Karpas-422 (cell line): ENCODE data around the gene ZMYM4. TPM values are rescaled to one million over a fixed set of nuclear protein-coding genes. Genes with fewer than 3 reads are reported as not detected.
"Not testable (repeated sequence)": the region's sequence is repeated elsewhere in the genome, so short reads cannot be mapped to it uniquely, and the experiment has no call there.

Experiments used
- DNase-seq: peaks from one replicate; pipeline ENCODE4 v3.0.0-alpha.2; 2015
- H2AFZ ChIP-seq: fragments of 200-600 bp; sonication (generic); 2 replicates; pipeline ENCODE4 v1.6.1; 2014; ENCODE audit warnings: antibody characterized with exemption, low read length, mixed read lengths
- H3K27ac ChIP-seq: fragments of 200-600 bp; sonication (generic); 2 replicates; pipeline ENCODE4 v1.5.1; 2014; ENCODE audit warnings: mild to moderate bottlenecking, low read length, moderate library complexity
- H3K27me3 ChIP-seq: fragments of 200-600 bp; sonication (generic); 2 replicates; pipeline ENCODE4 v1.6.1; 2014; ENCODE audit warnings: low read length, mixed read lengths
- H3K36me3 ChIP-seq: fragments of 200-600 bp; sonication (generic); 2 replicates; pipeline ENCODE4 v1.6.1; 2014; ENCODE audit warnings: low read length, mixed read lengths; ENCODE audit not compliant: insufficient read depth
- H3K4me1 ChIP-seq: fragments of 200-600 bp; sonication (generic); 2 replicates; pipeline ENCODE4 v1.6.1; 2014; ENCODE audit warnings: mild to moderate bottlenecking, low read length, mixed read lengths
- H3K4me2 ChIP-seq: fragments of 200-600 bp; sonication (generic); 2 replicates; pipeline ENCODE4 v1.6.1; 2014; ENCODE audit warnings: low read length, low read depth, mild to moderate bottlenecking; ENCODE audit not compliant: poor library complexity, severe bottlenecking
- H3K4me3 ChIP-seq: fragments of 200-600 bp; sonication (generic); 2 replicates; pipeline ENCODE4 v1.5.1; 2014; ENCODE audit warnings: mild to moderate bottlenecking, antibody characterized with exemption, low read length, mixed read lengths
- H3K79me2 ChIP-seq: fragments of 200-600 bp; sonication (generic); 2 replicates; pipeline ENCODE4 v1.6.1; 2014; ENCODE audit warnings: mild to moderate bottlenecking, low read length, mixed read lengths
- H3K9ac ChIP-seq: fragments of 200-600 bp; sonication (generic); 2 replicates; pipeline ENCODE4 v1.6.0; 2014; ENCODE audit warnings: low read length
- H3K9me2 ChIP-seq: fragments of 200-600 bp; sonication (generic), shearing (Covaris generic); replicated peaks from 2 replicates; pipeline ENCODE4 v1.6.0; 2014; ENCODE audit warnings: mild to moderate bottlenecking, low read length, moderate library complexity; ENCODE audit not compliant: insufficient read depth
- H3K9me3 ChIP-seq: fragments of 300-700, 200-600 bp; sonication (generic); 2 replicates; pipeline ENCODE4 v1.6.1; 2014; ENCODE audit warnings: low read length, mixed read lengths
- H4K20me1 ChIP-seq: fragments of 200-600 bp; sonication (generic); 2 replicates; pipeline ENCODE4 v1.6.1; 2014; ENCODE audit warnings: mild to moderate bottlenecking, antibody characterized with exemption, low read length, low read depth; ENCODE audit not compliant: insufficient read depth
- total RNA-seq: library from RNA; depleted of rRNA; stranded (reverse); fragments of >200 nt; shearing (Covaris generic); gene quantifications from 2 replicates; pipeline ENCODE4 v1.2.3, GENCODE V29; 2014; ENCODE audit warnings: low replicate concordance

ZMYM4 gene
- total RNA-seq, 1 experiment from 2014 or later, result 46.3 TPM

GRCh38 chr1:35454176-35454575, 185.7 kb downstream of the ZMYM4 start:
- Histone ChIP-seq H2AFZ (no peak overlapping the region), H3K79me2 (no peaks in the 10 kb centered on the region), H3K9ac (no peak overlapping the region), H3K4me2 (no peak overlapping the region), H3K9me2 (no peaks in the 10 kb centered on the region), H3K4me1 (peaks cover 6% of the 10 kb centered on the region; the same call in 1 of the 2 replicates), H3K4me3 (no peak overlapping the region), H3K36me3 (peaks cover 20% of the 10 kb centered on the region), H3K27ac (no peak overlapping the region), H3K27me3 (no peaks in the 10 kb centered on the region), H4K20me1 (no peaks in the 10 kb centered on the region), H3K9me3 (no peaks in the 10 kb centered on the region)
- no peak for DNase-seq

- H3K4me1 ChIP-seq, result peaks cover 6% of the 10 kb centered on the region; the same call in 1 of the 2 replicates
- no peak overlapping the region for H3K4me3 ChIP-seq
- H3K27ac ChIP-seq, result no peak overlapping the region
- peaks cover 16% of the 10 kb centered on the region for H3K36me3 ChIP-seq
- H3K4me2 ChIP-seq, result no peak overlapping the region
- no peak for DNase-seq
- H3K9me2 ChIP-seq, result no peaks in the 10 kb centered on the region
- no peaks in the 10 kb centered on the region for H4K20me1 ChIP-seq
- H3K9ac ChIP-seq, result no peak overlapping the region
- no peaks in the 10 kb centered on the region for H3K9me3 ChIP-seq
- H3K79me2 ChIP-seq, result no peaks in the 10 kb centered on the region
- H2AFZ ChIP-seq, result no peak overlapping the region
- H3K27me3 ChIP-seq, result no peaks in the 10 kb centered on the region
Observed at GRCh38 chr1:35454616-35455015, 186.1 kb downstream of the ZMYM4 start.

- H3K27me3 ChIP-seq, result no peaks in the 10 kb centered on the region
- H3K36me3 ChIP-seq, result peaks cover 11% of the 10 kb centered on the region
- H3K27ac ChIP-seq, result no peak overlapping the region
- H3K79me2 ChIP-seq, result no peaks in the 10 kb centered on the region
- no peaks in the 10 kb centered on the region for H3K9me2 ChIP-seq
- no peak overlapping the region for H3K4me3 ChIP-seq
- no peak overlapping the region for H3K9ac ChIP-seq
- H3K4me2 ChIP-seq, result no peak overlapping the region
- no peaks in the 10 kb centered on the region for H3K4me1 ChIP-seq
- H4K20me1 ChIP-seq, result no peaks in the 10 kb centered on the region
- H2AFZ ChIP-seq, result no peak overlapping the region
- no peaks in the 10 kb centered on the region for H3K9me3 ChIP-seq
- no peak for DNase-seq
Observed at GRCh38 chr1:35460796-35461195, 192.3 kb downstream of the ZMYM4 start.

GRCh38 chr1:35461966-35462651, 193.6 kb downstream of the ZMYM4 start:
- DNase-seq, result no peak
- Histone ChIP-seq H3K9me2 (no peaks in the 10 kb centered on the region), H3K36me3 (peaks cover 18% of the 10 kb centered on the region), H3K9ac (no peak overlapping the region), H3K27ac (no peak overlapping the region), H3K79me2 (no peaks in the 10 kb centered on the region), H3K4me1 (no peaks in the 10 kb centered on the region), H3K4me3 (no peak overlapping the region), H4K20me1 (no peaks in the 10 kb centered on the region), H2AFZ (no peak overlapping the region), H3K9me3 (no peaks in the 10 kb centered on the region), H3K4me2 (no peak overlapping the region), H3K27me3 (no peaks in the 10 kb centered on the region)

- Histone ChIP-seq H2AFZ (no peak overlapping the region), H3K27me3 (no peaks in the 10 kb centered on the region), H3K9me2 (no peaks in the 10 kb centered on the region), H3K4me1 (no peaks in the 10 kb centered on the region), H3K27ac (no peak overlapping the region), H3K9ac (no peak overlapping the region), H3K9me3 (no peaks in the 10 kb centered on the region), H3K4me3 (no peak overlapping the region), H3K36me3 (peaks cover 18% of the 10 kb centered on the region), H4K20me1 (no peaks in the 10 kb centered on the region), H3K4me2 (no peak overlapping the region), H3K79me2 (no peaks in the 10 kb centered on the region)
- no peak for DNase-seq
Observed at GRCh38 chr1:35463232-35463631, 194.7 kb downstream of the ZMYM4 start.

GRCh38 chr1:35463749-35464148, 195.2 kb downstream of the ZMYM4 start:
- not testable (repeated sequence) for H3K4me1 ChIP-seq, H3K4me3 ChIP-seq, H3K9ac ChIP-seq, H4K20me1 ChIP-seq, H3K4me2 ChIP-seq, H3K27me3 ChIP-seq, H3K9me2 ChIP-seq, H3K9me3 ChIP-seq, H3K27ac ChIP-seq, H2AFZ ChIP-seq, DNase-seq, H3K79me2 ChIP-seq
- peaks cover 21% of the 10 kb centered on the region for H3K36me3 ChIP-seq

- no peaks in the 10 kb centered on the region for H3K79me2 ChIP-seq
- H3K27ac ChIP-seq, result no peak overlapping the region
- peaks cover 21% of the 10 kb centered on the region for H3K36me3 ChIP-seq
- no peaks in the 10 kb centered on the region for H3K27me3 ChIP-seq
- no peaks in the 10 kb centered on the region for H3K9me2 ChIP-seq
- no peaks in the 10 kb centered on the region for H3K4me1 ChIP-seq
- H3K4me2 ChIP-seq, result no peak overlapping the region
- H4K20me1 ChIP-seq, result no peaks in the 10 kb centered on the region
- H2AFZ ChIP-seq, result no peak overlapping the region
- no peak overlapping the region for H3K9ac ChIP-seq
- H3K4me3 ChIP-seq, result no peak overlapping the region
- no peak for DNase-seq
- no peaks in the 10 kb centered on the region for H3K9me3 ChIP-seq
Observed at GRCh38 chr1:35466120-35466519, 197.6 kb downstream of the ZMYM4 start.

GRCh38 chr1:35470977-35471613, 202.6 kb downstream of the ZMYM4 start:
- Histone ChIP-seq H3K4me3 (no peak overlapping the region), H3K27me3 (no peaks in the 10 kb centered on the region), H3K36me3 (peaks cover 18% of the 10 kb centered on the region), H2AFZ (no peak overlapping the region), H3K4me2 (no peak overlapping the region), H3K4me1 (no peaks in the 10 kb centered on the region), H3K27ac (no peak overlapping the region), H4K20me1 (no peaks in the 10 kb centered on the region), H3K9me2 (no peaks in the 10 kb centered on the region), H3K79me2 (no peaks in the 10 kb centered on the region), H3K9me3 (no peaks in the 10 kb centered on the region), H3K9ac (no peak overlapping the region)
- DNase-seq, result no peak
